Ramos (cell line): ENCODE data around the gene BICRAL.
"Not testable (repeated sequence)": the region's sequence is repeated elsewhere in the genome, so short reads cannot be mapped to it uniquely, and the experiment has no call there.

Experiments used
- in situ Hi-C: fragments of 300-500 bp; cut with MboI; formaldehyde crosslinking; loops from one replicate; pipeline ENCODE4 v1.14.3; 2022; ENCODE audit warnings: low sequenced_read_pairs; ENCODE audit not compliant: unreplicated experiment

BICRAL gene

GRCh38 chr6:42761287-42762067 is 20.4 kb upstream of the BICRAL start:
- in situ Hi-C loops: no loop called here

GRCh38 chr6:42762426-42762859 is 19.4 kb upstream of the BICRAL start:
- in situ Hi-C loops: no loop called here

GRCh38 chr6:42762950-42763349 is 18.9 kb upstream of the BICRAL start:
- in situ Hi-C loops: no loop called here

GRCh38 chr6:42764911-42765648 is 16.8 kb upstream of the BICRAL start:
- in situ Hi-C loops: no loop called here

- in situ Hi-C loops: no loop called here
Observed at GRCh38 chr6:42766163-42766670, 15.6 kb upstream of the BICRAL start.

- in situ Hi-C loops: no loop called here
Observed at GRCh38 chr6:42769051-42769450, 12.8 kb upstream of the BICRAL start.

- in situ Hi-C loops: no loop called here
Observed at GRCh38 chr6:42769836-42770235, 12.0 kb upstream of the BICRAL start.

- in situ Hi-C loops: no loop called here
Observed at GRCh38 chr6:42771741-42772100, 10.1 kb upstream of the BICRAL start.

GRCh38 chr6:42774201-42774600 is 7.7 kb upstream of the BICRAL start:
- in situ Hi-C loops: no loop called here

- in situ Hi-C loops: not testable (repeated sequence)
Observed at GRCh38 chr6:42774821-42775487, 6.9 kb upstream of the BICRAL start.

- in situ Hi-C loops: no loop called here
Observed at GRCh38 chr6:42777126-42777822, 4.6 kb upstream of the BICRAL start.

- in situ Hi-C loops: no loop called here
Observed at GRCh38 chr6:42778122-42778521, 3.7 kb upstream of the BICRAL start.

GRCh38 chr6:42779521-42779920 is 2.3 kb upstream of the BICRAL start:
- in situ Hi-C loops: no loop called here

- in situ Hi-C loops: no loop called here
Observed at GRCh38 chr6:42781546-42781795, 381 bp upstream of the BICRAL start.

- in situ Hi-C loops: no loop called here
Observed at GRCh38 chr6:42782689-42783176, 881 bp downstream of the BICRAL start.

GRCh38 chr6:42783177-42783875 is 1.5 kb downstream of the BICRAL start:
- in situ Hi-C loops: no loop called here

- in situ Hi-C loops: no loop called here
Observed at GRCh38 chr6:42783876-42784642, 2.2 kb downstream of the BICRAL start.

- in situ Hi-C loops: no loop called here
Observed at GRCh38 chr6:42784717-42785498, 3.1 kb downstream of the BICRAL start.
